Measurements from ENCODE around the gene DVL3.

GRCh38 chr3:184184546-184185230 is 29.5 kb downstream of the DVL3 start:
- TF ChIP-seq POLR2A (IDR thresholded peaks at IDR 0.05) = no peak
- TF ChIP-seq CTCF (IDR thresholded peaks at IDR 0.05 in 8 of 11, conservative IDR thresholded peaks at IDR 0.05 in 3 of 11) = no peak
- no peak for TF ChIP-seq POLR2AphosphoS5 (IDR thresholded peaks at IDR 0.05)

Measured in spleen (tissue), 7 donors.